ENCODE measurements around the gene PPP2R2C.

DNA sequence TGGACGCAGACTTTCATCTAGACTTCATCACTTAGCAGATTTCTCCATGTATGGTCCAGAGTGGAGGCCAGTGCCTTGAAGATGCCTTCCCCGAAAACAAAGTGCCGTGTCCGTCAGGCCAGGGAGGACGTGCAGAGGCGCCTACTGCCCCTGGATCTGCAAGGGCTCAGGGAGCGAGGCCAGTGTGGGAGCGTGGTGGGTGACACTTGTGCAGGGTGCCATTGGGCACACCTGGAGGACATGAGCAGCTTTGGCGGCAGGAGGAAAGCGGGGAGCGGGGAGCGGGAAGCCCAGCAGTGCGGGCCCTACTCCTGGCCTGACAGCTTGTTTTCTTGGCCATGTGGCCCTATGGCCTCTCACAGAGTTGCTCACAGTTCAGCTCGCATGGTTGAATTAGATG, 176.9 kb downstream of the PPP2R2C start:
- TF ChIP-seq, protein P1, sequence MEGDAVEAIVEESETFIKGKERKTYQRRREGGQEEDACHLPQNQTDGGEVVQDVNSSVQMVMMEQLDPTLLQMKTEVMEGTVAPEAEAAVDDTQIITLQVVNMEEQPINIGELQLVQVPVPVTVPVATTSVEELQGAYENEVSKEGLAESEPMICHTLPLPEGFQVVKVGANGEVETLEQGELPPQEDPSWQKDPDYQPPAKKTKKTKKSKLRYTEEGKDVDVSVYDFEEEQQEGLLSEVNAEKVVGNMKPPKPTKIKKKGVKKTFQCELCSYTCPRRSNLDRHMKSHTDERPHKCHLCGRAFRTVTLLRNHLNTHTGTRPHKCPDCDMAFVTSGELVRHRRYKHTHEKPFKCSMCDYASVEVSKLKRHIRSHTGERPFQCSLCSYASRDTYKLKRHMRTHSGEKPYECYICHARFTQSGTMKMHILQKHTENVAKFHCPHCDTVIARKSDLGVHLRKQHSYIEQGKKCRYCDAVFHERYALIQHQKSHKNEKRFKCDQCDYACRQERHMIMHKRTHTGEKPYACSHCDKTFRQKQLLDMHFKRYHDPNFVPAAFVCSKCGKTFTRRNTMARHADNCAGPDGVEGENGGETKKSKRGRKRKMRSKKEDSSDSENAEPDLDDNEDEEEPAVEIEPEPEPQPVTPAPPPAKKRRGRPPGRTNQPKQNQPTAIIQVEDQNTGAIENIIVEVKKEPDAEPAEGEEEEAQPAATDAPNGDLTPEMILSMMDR (IDR thresholded peaks at IDR 0.05) = no peak
- TF ChIP-seq POLR2A (IDR thresholded peaks at IDR 0.05) = no peak

Data from heart left ventricle (tissue), 13 donors.